IMR-90 (cell line): ENCODE results near the gene GRM8.

Experiments
- CEBPB ChIP-seq: IDR thresholded peaks from 2 replicates; pipeline ENCODE4 v1.6.1; 2012; ENCODE audit warnings: low read depth, low read length, improper control_type of control experiment
- CTCF ChIP-seq: conservative IDR thresholded peaks from 2 replicates; pipeline ENCODE4 v1.5.1; 2012; ENCODE audit warnings: mild to moderate bottlenecking, low read depth, low read length, improper control_type of control experiment
- POLR2A ChIP-seq: IDR thresholded peaks from 2 replicates; pipeline ENCODE4 v1.6.1; 2012; ENCODE audit warnings: mild to moderate bottlenecking, low read depth, low read length

GRCh38 chr7:126443951-126444350, 808.8 kb downstream of the GRM8 start:
- TF ChIP-seq CTCF, result no peak
- no peak for TF ChIP-seq CEBPB
- no peak for TF ChIP-seq POLR2A
